Gastroesophageal sphincter (tissue), 3 donors: ENCODE data around the gene BDKRB2.

ENCODE experiments used
- CTCF ChIP-seq, 4 experiments: fragments of 200-600 bp in 2 of 4; fragments of 450-650 bp in 2 of 4; sonication (generic) in 1 of 4; IDR thresholded peaks; one replicate each; pipeline ENCODE4 v1.5.1; 2017 to 2019; ENCODE audit warnings: antibody characterized with exemption in 4 of 4, mild to moderate bottlenecking in 2 of 4, moderate library complexity in 2 of 4
- EP300 ChIP-seq: sonication (generic); formaldehyde crosslinking; IDR thresholded peaks from one replicate; pipeline ENCODE4 v1.6.1; 2017; ENCODE audit warnings: antibody characterized with exemption, mild to moderate bottlenecking
- POLR2A ChIP-seq, 2 donors: fragments of 450-650 bp; IDR thresholded peaks; one replicate each; pipeline ENCODE4 v1.6.1; 2017; ENCODE audit warnings: antibody characterized with exemption in 2 of 2, mild to moderate bottlenecking in 2 of 2, moderate library complexity in 1 of 2
- POLR2AphosphoS5 ChIP-seq: sonication (generic); formaldehyde crosslinking; IDR thresholded peaks from one replicate; pipeline ENCODE4 v1.6.1; 2017; ENCODE audit warnings: antibody characterized with exemption

- TF ChIP-seq CTCF (IDR thresholded peaks at IDR 0.05) (no peak), EP300 (no peak), POLR2A (IDR thresholded peaks at IDR 0.05) (no peak), POLR2AphosphoS5 (no peak)
These were observed 58.9 kb downstream of the BDKRB2 start for GRCh38 chr14:96263347-96264199.
